ENCODE results near the gene RPRD2.

DNA sequence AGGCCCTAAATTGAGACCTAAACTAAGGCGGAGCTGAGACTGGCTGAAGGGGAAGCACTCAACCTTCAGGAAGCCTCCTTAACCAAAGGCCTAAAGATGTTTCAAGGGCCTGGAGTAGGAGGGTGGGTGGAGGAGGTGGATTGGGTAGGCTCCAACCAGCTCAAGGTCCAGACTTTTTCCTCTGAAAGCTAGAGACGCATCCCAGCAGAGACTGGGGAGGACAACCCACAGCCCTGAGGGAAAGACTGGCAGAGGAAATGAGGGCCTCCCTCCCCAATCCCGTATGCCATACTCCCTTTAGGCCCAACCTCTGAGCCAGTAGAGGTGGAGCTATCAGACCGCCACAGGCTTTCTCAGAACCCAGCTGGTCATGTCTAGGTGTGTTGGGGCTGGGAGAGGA lies 145.0 kb downstream of the RPRD2 start:
- TF ChIP-seq, protein P1, sequence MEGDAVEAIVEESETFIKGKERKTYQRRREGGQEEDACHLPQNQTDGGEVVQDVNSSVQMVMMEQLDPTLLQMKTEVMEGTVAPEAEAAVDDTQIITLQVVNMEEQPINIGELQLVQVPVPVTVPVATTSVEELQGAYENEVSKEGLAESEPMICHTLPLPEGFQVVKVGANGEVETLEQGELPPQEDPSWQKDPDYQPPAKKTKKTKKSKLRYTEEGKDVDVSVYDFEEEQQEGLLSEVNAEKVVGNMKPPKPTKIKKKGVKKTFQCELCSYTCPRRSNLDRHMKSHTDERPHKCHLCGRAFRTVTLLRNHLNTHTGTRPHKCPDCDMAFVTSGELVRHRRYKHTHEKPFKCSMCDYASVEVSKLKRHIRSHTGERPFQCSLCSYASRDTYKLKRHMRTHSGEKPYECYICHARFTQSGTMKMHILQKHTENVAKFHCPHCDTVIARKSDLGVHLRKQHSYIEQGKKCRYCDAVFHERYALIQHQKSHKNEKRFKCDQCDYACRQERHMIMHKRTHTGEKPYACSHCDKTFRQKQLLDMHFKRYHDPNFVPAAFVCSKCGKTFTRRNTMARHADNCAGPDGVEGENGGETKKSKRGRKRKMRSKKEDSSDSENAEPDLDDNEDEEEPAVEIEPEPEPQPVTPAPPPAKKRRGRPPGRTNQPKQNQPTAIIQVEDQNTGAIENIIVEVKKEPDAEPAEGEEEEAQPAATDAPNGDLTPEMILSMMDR (IDR thresholded peaks at IDR 0.05; ENCODE audit: insufficient read depth, low read depth, low read length): no peak
- TF ChIP-seq EZH2 (IDR thresholded peaks at IDR 0.05; ENCODE audit: insufficient read depth, low read length): no peak

Measured in astrocyte (in vitro differentiated cells and primary cell).